GM21529 (cell line): ENCODE results near the gene NUSAP1.
"Not testable (repeated sequence)": the region's sequence is repeated elsewhere in the genome, so short reads cannot be mapped to it uniquely, and the experiment has no call there.

ENCODE experiments used
- ATAC-seq: cut with Tn5 transposase; IDR thresholded peaks from one replicate; pipeline ENCODE4 v1.9.1; 2021; ENCODE audit not compliant: unreplicated experiment

Gene NUSAP1, protein sequence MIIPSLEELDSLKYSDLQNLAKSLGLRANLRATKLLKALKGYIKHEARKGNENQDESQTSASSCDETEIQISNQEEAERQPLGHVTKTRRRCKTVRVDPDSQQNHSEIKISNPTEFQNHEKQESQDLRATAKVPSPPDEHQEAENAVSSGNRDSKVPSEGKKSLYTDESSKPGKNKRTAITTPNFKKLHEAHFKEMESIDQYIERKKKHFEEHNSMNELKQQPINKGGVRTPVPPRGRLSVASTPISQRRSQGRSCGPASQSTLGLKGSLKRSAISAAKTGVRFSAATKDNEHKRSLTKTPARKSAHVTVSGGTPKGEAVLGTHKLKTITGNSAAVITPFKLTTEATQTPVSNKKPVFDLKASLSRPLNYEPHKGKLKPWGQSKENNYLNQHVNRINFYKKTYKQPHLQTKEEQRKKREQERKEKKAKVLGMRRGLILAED

DNA sequence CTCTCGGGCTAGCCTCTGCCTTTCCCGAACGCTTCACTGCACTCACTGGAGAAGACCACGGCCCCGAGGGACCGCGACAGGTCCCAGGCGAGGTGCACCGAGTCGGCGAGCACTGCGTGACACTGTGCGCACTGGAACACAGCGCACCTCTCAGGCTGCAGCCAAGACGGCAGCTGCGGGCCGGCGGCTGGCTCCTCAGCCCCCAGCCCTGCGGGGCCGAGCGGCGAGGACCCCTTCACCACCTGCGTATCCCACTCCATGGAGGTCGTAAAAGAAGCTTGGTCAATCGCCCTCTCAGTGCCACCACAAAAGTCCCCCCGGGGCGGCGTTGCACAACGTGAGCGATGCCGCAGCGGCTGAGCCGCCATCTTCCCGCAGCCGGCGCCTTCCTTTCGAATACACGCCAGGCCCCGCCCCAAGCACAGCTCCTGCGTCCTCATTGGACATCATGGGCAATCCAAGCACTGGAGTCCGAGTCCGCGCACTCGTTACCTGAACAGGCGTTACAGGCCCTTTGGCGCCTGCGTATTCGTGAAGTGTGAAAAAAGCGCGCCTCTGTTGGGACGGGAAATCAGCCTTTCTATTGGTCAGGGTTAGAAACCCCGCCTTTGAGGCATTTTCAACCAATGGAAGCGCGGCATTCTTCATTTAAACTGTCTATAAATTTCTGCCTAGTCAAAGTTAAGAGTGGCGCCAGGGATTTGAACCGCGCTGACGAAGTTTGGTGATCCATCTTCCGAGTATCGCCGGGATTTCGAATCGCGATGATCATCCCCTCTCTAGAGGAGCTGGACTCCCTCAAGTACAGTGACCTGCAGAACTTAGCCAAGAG is at the start of gene NUSAP1, which contains the start of gene OIP5:
Gene NUSAP1 (plus strand): TSS at position 688 of the 832 bp plus-strand sequence. CDS start 77 bp downstream, at position 765.
Gene OIP5 (minus strand): TSS at position 398 of the 832 bp plus-strand sequence. CDS start 30 bp downstream, at position 368.
- ATAC-seq, result peak; percentile 87

DNA sequence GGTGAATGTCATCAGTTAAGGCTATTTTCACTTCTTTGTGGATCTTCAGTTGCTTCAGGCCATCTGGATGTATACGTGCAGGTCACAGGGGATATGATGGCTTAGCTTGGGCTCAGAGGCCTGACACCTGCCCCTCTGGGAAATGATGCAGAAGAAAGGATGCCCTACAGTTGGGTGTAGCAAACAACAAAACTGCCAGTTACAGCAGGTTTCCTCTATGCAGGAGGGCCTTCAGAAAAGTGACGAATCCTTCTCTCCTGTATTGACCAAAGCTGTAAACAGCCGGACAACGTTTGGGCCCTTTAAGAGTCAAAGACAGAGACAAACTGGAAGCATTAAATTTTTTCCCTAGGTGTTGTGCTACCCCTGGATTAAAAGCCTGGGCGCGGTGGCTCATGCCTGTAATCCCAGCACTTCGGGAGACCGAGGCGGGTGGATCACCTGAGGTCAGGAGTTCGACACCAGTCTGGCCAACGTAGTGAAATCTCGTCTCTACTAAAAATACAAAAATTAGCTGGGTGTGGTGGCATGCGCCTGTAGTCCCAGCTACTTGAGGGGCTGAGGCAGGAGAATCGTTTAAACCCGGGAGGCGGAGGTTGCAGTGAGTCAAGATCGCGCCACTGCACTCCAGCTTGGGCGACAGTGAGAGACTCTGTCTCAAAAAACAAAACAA is 49.6 kb upstream of the NUSAP1 start:
- ATAC-seq, result not testable (repeated sequence)

GRCh38 chr15:41283653-41284426 is 48.8 kb upstream of the NUSAP1 start:
- peak; percentile 98 for ATAC-seq

GRCh38 chr15:41284427-41285177 is 48.1 kb upstream of the NUSAP1 start:
- no peak for ATAC-seq

DNA sequence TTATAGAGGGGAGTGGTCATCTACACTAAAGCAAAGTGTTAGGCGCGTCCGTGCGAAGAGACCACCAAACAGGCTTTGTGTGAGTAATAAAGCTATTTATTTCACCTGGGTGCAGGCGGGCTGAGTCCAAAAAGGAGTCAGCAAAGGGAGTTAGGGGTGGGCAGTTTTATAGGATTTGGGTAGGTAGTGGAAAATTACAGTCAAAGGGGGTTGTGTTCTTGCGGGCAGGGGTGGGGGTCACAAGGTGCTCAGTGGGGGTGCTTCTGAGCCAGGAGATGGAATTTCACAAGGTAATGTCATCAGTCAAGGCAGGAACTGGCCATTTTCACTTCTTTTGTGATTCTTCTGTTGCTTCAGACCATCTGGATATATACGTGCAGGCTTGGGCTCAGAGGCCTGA is 47.4 kb upstream of the NUSAP1 start:
- no peak for ATAC-seq

GRCh38 chr15:41286665-41287333 is 45.9 kb upstream of the NUSAP1 start:
- ATAC-seq, result no peak

DNA sequence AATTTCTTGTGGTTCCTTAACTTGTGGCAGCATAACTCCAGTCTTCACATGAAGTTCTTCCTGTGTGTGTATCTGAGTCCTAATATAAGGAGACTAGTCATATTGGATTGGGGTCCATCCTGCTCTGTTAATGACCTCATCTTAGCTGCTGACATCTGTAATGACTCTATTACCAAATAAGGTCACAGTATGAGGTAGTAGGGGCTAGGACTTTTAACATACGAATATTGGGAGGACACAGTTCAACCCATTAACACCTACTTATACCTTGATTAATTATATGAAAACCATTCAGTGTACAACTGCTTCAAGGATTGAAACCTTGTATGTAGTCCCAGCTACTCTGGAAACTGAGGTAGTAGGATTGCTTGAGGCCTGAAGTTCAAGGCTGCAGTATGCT is 44.2 kb upstream of the NUSAP1 start:
- no peak for ATAC-seq

DNA sequence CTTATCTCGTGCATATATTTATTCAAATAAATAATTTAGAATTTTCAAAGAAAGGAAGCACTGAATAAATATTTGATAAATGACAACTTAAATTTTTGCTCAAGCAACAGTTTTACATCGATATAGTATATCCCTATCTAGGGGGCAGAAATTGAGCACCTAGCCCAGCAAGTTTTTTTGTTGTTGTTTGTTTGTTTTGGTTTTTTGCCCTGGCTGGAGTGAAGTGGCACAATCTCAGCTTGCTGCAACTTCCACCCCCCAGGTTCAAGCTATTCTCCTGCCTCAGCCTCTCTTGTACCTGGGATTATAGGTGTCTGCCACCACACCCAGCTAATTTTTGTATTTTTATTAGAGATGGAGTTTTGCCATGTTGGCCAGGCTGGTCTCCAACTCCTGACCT is 42.7 kb upstream of the NUSAP1 start:
- ATAC-seq, result no peak

DNA sequence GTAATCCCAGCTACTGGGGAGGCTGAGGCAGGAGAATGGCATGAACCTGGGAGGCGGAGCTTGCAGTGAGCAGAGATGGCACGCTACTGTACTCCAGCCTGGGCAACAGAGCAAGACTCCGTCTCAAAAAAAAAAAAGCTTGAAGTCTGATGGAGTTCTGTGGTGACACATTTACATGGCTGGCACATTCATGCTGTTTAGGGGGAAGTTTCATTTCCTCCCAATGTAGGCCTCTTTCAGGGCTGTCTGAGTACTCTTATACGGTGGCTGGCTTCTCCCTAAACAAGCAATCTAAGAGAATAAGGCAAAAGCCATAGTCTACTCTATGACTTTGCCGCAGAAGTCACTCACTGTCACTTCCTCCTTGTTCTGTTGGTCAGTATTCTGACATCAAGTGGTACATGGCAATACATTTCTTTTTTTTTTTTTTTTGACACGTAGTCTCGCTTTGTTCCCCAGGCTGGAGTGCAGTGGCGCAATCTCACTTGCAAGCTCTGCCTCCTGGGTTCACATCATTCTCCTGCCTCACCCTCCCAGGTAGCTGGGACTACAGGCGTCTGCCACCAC is 41.5 kb upstream of the NUSAP1 start:
- peak; percentile 64 for ATAC-seq

GRCh38 chr15:41292521-41292920 is 40.2 kb upstream of the NUSAP1 start:
- no peak for ATAC-seq

GRCh38 chr15:41301139-41301538 is 31.5 kb upstream of the NUSAP1 start:
- ATAC-seq, result not testable (repeated sequence)

DNA sequence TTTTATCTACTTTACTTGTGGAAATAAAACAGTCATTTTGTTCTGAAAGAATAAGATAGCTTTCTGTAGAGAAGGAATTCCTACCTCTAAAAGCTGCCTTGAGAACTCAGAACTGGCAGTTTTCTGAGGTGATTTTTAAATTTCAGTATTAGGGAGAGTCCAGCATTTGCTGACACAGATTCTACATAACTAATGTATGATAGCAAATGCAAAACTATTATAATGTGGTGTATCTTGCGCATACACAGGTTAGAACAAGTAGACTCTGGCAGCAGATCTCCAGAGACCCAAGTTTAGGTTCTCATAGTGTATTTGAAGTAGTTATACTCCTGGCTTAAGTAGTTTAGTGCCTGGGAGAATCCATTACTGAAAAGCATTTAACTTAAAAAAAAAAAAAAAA is 31.1 kb upstream of the NUSAP1 start:
- no peak for ATAC-seq

GRCh38 chr15:41304149-41304770 is 28.4 kb upstream of the NUSAP1 start:
- ATAC-seq, result no peak

- no peak for ATAC-seq
Measured at GRCh38 chr15:41307679-41308078, 25.0 kb upstream of the NUSAP1 start.

DNA sequence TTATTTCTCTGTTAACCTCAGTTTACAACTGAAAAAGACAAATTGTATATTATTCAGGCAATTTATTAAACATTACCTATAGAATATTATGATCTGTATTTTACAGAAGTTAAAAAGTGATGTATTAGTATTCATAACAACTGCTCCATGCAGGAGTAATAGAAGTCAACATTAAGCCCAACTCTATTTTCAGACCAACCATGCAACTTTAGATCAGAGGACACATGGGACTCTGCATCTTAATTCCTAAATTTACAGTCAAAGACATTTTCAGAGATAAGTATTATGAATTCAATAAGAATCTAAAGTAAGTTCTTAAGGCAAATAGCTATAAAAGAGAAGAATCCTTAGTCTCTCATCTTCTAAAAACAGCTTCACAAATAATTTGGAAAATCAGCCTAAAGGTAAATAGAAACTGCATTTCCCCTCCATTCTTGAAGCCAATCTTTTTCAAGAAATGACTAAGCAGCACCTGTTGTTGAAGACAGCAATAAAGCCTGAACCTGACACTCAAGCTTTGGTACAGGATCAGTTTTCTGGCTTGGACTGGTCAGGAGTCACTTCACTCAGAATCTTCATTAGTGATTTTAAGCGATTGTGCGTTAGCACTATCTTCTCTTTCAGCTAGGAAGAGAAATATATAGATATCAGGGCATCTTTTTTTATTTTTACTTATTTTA is 23.3 kb upstream of the NUSAP1 start:
- ATAC-seq, result no peak

DNA sequence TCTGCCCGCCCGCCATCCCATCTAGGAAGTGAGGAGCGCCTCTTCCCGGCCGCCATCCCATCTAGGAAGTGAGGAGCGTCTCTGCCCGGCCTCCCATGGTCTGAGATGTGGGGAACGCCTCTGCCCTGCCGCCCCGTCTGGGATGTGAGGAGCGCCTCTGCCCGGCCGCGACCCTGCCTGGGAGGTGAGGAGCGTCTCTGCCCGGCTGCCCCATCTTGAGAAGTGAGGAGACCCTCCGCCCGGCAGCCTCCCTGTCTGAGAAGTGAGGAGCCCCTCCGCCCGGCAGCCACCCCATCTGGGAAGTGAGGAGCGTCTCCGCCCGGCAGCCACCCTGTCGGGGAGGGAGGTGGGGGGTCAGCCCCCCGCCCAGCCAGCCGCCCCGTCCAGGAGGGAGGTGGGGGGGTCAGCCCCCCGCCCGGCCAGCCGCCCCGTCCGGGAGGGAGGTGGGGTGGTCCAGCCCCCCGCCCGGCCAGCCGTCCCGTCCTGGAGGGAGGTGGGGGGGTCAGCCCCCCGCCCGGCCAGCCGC is 11.8 kb upstream of the NUSAP1 start:
- ATAC-seq, result not testable (repeated sequence)

- ATAC-seq, result no peak
Measured at GRCh38 chr15:41323611-41324010, 9.1 kb upstream of the NUSAP1 start.

- ATAC-seq, result no peak
Measured at GRCh38 chr15:41331281-41331680, 1.4 kb upstream of the NUSAP1 start.
